HCT116 (cell line): ENCODE measurements around the gene ZACN. TPM values are rescaled to one million over a fixed set of nuclear protein-coding genes. Genes with fewer than 3 reads are reported as not detected.

Source experiments
- ATAC-seq: fragments of 200-7000 bp; cut with Tn5 transposase; 2 replicates; pipeline ENCODE4 v1.9.1; 2020; ENCODE audit warnings: mild to moderate bottlenecking, moderate library complexity
- BruUV-seq: library from RNA; stranded (reverse); fragments of 400-500 nt; replicated peaks from 2 replicates; lab custom pipeline; 2021; lab: Mats Ljungman, UMichigan
- CTCF ChIA-PET: fragments of 300-600 bp; sonication (Branson Sonifier 250); formaldehyde crosslinking; loops from one replicate; lab custom pipeline; 2021; ENCODE audit warnings: antibody characterized with exemption; lab: Charles Lee
- POLR2A ChIA-PET: fragments of 300-600, 350-600 bp; sonication (Branson Sonifier 250); formaldehyde crosslinking; loops from one replicate; lab custom pipeline; 2021; ENCODE audit warnings: antibody characterized with exemption; lab: Charles Lee
- RAD21 ChIA-PET, 2 experiments: fragments of 300-600 bp; sonication (Branson Sonifier 250); formaldehyde crosslinking; loops; one replicate each; lab custom pipeline; 2023; ENCODE audit warnings: low total read pairs in 2 of 2; ENCODE audit not compliant: uncharacterized antibody in 2 of 2, unreplicated experiment in 2 of 2, low non-redundant PET in 1 of 2; lab: Charles Lee
- DNase-seq: peaks from one replicate; pipeline ENCODE4 v3.0.0-alpha.2; 2010; ENCODE audit warnings: low read depth, low spot score
- H2AFZ ChIP-seq: fragments of 200-600 bp; shearing (Covaris generic), sonication (generic); 2 replicates; pipeline ENCODE4 v1.6.1; 2017; ENCODE audit warnings: low read depth, mixed run types, mixed read lengths, antibody characterized with exemption, low read length; ENCODE audit not compliant: poor library complexity, severe bottlenecking
- H3K27ac ChIP-seq: 2 replicates; pipeline ENCODE4 v1.5.1; 2012; ENCODE audit warnings: low read depth, low read length
- H3K27me3 ChIP-seq: fragments of 200-600 bp; sonication (generic); 2 replicates; pipeline ENCODE4 v1.6.1; 2016; ENCODE audit warnings: mixed run types, low read length, mixed read lengths; ENCODE audit not compliant: insufficient read depth
- H3K36me3 ChIP-seq, 2 experiments: fragments of 200-500 bp in 1 of 2; fragments of 200-600 bp in 1 of 2; sonication (Bioruptor generic) in 1 of 2; sonication (generic) in 1 of 2; 2 replicates each; pipeline versions ENCODE4 v1.5.1 to v1.6.1; 2014 to 2016; ENCODE audit warnings: low read length in 2 of 2, inconsistent platforms in 1 of 2, mixed read lengths in 1 of 2, mixed run types in 1 of 2; ENCODE audit not compliant: insufficient read depth in 2 of 2, control insufficient read depth in 1 of 2
- H3K4me1 ChIP-seq, 2 experiments: fragments of 200-600 bp in 1 of 2; sonication (generic) in 1 of 2; 2 replicates each; pipeline versions ENCODE4 v1.5.1 to v1.6.1; 2012 to 2017; ENCODE audit warnings: low read length in 2 of 2, inconsistent platforms in 1 of 2, mild to moderate bottlenecking in 1 of 2, mixed read lengths in 1 of 2, mixed run types in 1 of 2, moderate library complexity in 1 of 2; ENCODE audit not compliant: insufficient read depth in 2 of 2, control insufficient read depth in 1 of 2
- H3K4me2 ChIP-seq: fragments of 200-600 bp; sonication (generic); 2 replicates; pipeline ENCODE4 v1.6.1; 2017; ENCODE audit warnings: mixed run types, low read length, mixed read lengths
- H3K4me3 ChIP-seq, 2 experiments: fragments of 200-600 bp in 1 of 2; sonication (generic) in 1 of 2; replicated peaks in 1 of 2; 2 replicates each; pipeline ENCODE4 v1.5.1; 2011 to 2016; ENCODE audit warnings: low read length in 2 of 2, control low read depth in 1 of 2, low read depth in 1 of 2, mild to moderate bottlenecking in 1 of 2, mixed read lengths in 1 of 2, mixed run types in 1 of 2
- H3K79me2 ChIP-seq: fragments of 200-600 bp; sonication (generic); 2 replicates; pipeline ENCODE4 v1.6.1; 2017; ENCODE audit warnings: mild to moderate bottlenecking, mixed run types, low read length, moderate library complexity, mixed read lengths; ENCODE audit not compliant: insufficient read depth
- H3K9ac ChIP-seq: fragments of 200-600 bp; sonication (generic); 2 replicates; pipeline ENCODE4 v1.6.1; 2016; ENCODE audit warnings: low read length, mixed read lengths
- H3K9me2 ChIP-seq: fragments of 200-600 bp; sonication (generic), shearing (Covaris generic); 2 replicates; pipeline ENCODE4 v1.6.1; 2017; ENCODE audit warnings: mixed run types, mild to moderate bottlenecking, moderate library complexity; ENCODE audit not compliant: insufficient read depth
- H3K9me3 ChIP-seq, 2 experiments: fragments of 200-500 bp in 1 of 2; fragments of 200-600 bp in 1 of 2; sonication (Bioruptor generic) in 1 of 2; sonication (generic) in 1 of 2; 2 replicates each; pipeline ENCODE4 v1.6.1; 2014 to 2017; ENCODE audit warnings: low read length in 2 of 2, mixed read lengths in 2 of 2, inconsistent platforms in 1 of 2, low read depth in 1 of 2, mild to moderate bottlenecking in 1 of 2, mixed run types in 1 of 2, moderate library complexity in 1 of 2; ENCODE audit not compliant: control insufficient read depth in 1 of 2, insufficient read depth in 1 of 2
- H4K20me1 ChIP-seq: fragments of 200-600 bp; sonication (generic), shearing (Covaris generic); 2 replicates; pipeline ENCODE4 v1.6.1; 2017; ENCODE audit warnings: mixed run types, mild to moderate bottlenecking, moderate library complexity; ENCODE audit not compliant: insufficient read depth
- CEBPB ChIP-seq: IDR thresholded peaks from 2 replicates; pipeline ENCODE4 v1.6.1; 2012; ENCODE audit warnings: low read depth
- EZH2 ChIP-seq: fragments of 200-600 bp; sonication (generic); IDR thresholded peaks from 2 replicates; pipeline ENCODE4 v1.6.1; 2017; ENCODE audit warnings: antibody characterized with exemption, mixed run types
- FOSL1 ChIP-seq: IDR thresholded peaks from 2 replicates; pipeline ENCODE4 v1.6.1; 2012; ENCODE audit warnings: low read depth
- JUND ChIP-seq: IDR thresholded peaks from 2 replicates; pipeline ENCODE4 v1.6.1; 2012
- RAD21 ChIP-seq: IDR thresholded peaks from 2 replicates; pipeline ENCODE4 v1.6.1; 2012; ENCODE audit warnings: low read depth, mild to moderate bottlenecking
- SP1 ChIP-seq: IDR thresholded peaks from 2 replicates; pipeline ENCODE4 v1.6.1; 2012; ENCODE audit warnings: low read depth
- intact Hi-C: fragments of 100-400 bp; cut with micrococcal nuclease; formaldehyde crosslinking; loops from 2 replicates; pipeline ENCODE4 v1.10.0; 2022
- total RNA-seq: library from RNA; stranded (reverse); gene quantifications from one replicate; pipeline ENCODE4 v1.2.1, GENCODE V29; 2021; ENCODE audit not compliant: unreplicated experiment
- TF ChIP-seq, protein P1 (sequence below), 3 experiments: fragments of 200-600 bp in 1 of 3; sonication (generic) in 1 of 3; IDR thresholded peaks in 2 of 3; conservative IDR thresholded peaks in 1 of 3; 2 replicates each; pipeline ENCODE4 v1.5.1; 2012 to 2017; ENCODE audit warnings: low read depth in 2 of 3, low read length in 2 of 3, antibody characterized with exemption in 1 of 3, borderline replicate concordance in 1 of 3, control low read depth in 1 of 3, mild to moderate bottlenecking in 1 of 3, mixed read lengths in 1 of 3, mixed run types in 1 of 3, moderate library complexity in 1 of 3; ENCODE audit not compliant: insufficient read depth in 1 of 3
- TF ChIP-seq, protein P2 (sequence below): IDR thresholded peaks from 2 replicates; pipeline ENCODE4 v1.6.1; 2012

ZACN gene
- total RNA-seq, 1 experiment from 2014 or later = not detected

- Histone ChIP-seq H3K4me1 (peaks cover 36 to 37% of the 10 kb centered on the region in 2 experiments), H4K20me1 (no peaks in the 10 kb centered on the region), H3K9me2 (no peaks in the 10 kb centered on the region), H3K4me2 (no peak overlapping the region), H3K9me3 (no peaks in the 10 kb centered on the region), H2AFZ (no peak overlapping the region), H3K27ac (no peak overlapping the region), H3K79me2 (peaks cover 38% of the 10 kb centered on the region), H3K36me3 (peaks cover 58 to 70% of the 10 kb centered on the region in 2 experiments)
- ChIA-PET RAD21 (no interaction called here), POLR2A (no interaction called here), CTCF (no interaction called here)
- no peak for DNase-seq
- no peak for ATAC-seq
- intact Hi-C loops = no loop called here
- BruUV-seq = no TSS peak
- TF ChIP-seq, protein P1, sequence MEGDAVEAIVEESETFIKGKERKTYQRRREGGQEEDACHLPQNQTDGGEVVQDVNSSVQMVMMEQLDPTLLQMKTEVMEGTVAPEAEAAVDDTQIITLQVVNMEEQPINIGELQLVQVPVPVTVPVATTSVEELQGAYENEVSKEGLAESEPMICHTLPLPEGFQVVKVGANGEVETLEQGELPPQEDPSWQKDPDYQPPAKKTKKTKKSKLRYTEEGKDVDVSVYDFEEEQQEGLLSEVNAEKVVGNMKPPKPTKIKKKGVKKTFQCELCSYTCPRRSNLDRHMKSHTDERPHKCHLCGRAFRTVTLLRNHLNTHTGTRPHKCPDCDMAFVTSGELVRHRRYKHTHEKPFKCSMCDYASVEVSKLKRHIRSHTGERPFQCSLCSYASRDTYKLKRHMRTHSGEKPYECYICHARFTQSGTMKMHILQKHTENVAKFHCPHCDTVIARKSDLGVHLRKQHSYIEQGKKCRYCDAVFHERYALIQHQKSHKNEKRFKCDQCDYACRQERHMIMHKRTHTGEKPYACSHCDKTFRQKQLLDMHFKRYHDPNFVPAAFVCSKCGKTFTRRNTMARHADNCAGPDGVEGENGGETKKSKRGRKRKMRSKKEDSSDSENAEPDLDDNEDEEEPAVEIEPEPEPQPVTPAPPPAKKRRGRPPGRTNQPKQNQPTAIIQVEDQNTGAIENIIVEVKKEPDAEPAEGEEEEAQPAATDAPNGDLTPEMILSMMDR (IDR thresholded peaks at IDR 0.05 in 2 of 3, conservative IDR thresholded peaks at IDR 0.05 in 1 of 3; ENCODE audit: borderline replicate concordance in 1 of 3, insufficient read depth in 1 of 3, low read depth in 2 of 3, low read length in 2 of 3) = no peak
- no peak for TF ChIP-seq EZH2
- TF ChIP-seq, all 23 proteins: peak for 0
- Histone ChIP-seq H3K4me3 (no peak overlapping the region), H3K27me3 (no peaks in the 10 kb centered on the region), H3K9ac (no peak overlapping the region)
Measured at GRCh38 chr17:76049836-76050537, 29.0 kb upstream of the ZACN start.

GRCh38 chr17:76050538-76051467 lies 28.2 kb upstream of the ZACN start:
- DNase-seq = no peak
- Histone ChIP-seq H3K9me3 (no peaks in the 10 kb centered on the region), H3K4me1 (peaks cover 40% of the 10 kb centered on the region in 2 experiments), H3K79me2 (peaks cover 38% of the 10 kb centered on the region), H3K27me3 (no peaks in the 10 kb centered on the region), H3K27ac (no peak overlapping the region), H4K20me1 (no peaks in the 10 kb centered on the region), H3K9ac (peak overlapping the region; percentile 2; the same call in 1 of the 2 replicates), H2AFZ (no peak overlapping the region), H3K36me3 (peaks cover 52 to 62% of the 10 kb centered on the region in 2 experiments)
- ChIA-PET POLR2A (no interaction called here), RAD21 (no interaction called here), CTCF (no interaction called here)
- intact Hi-C loops = no loop called here
- no peak for ATAC-seq
- TF ChIP-seq SP1 (peak; percentile 50), JUND (peak; percentile 28; the same call in 1 of the 2 replicates), FOSL1 (0 out of 2 replicates have a peak, but pooled peaks have one; percentile 34), CEBPB (no peak), RAD21 (no peak; the same call in 1 of the 2 replicates)
- TF ChIP-seq, protein P2, sequence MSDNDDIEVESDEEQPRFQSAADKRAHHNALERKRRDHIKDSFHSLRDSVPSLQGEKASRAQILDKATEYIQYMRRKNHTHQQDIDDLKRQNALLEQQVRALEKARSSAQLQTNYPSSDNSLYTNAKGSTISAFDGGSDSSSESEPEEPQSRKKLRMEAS = peak; percentile 43; the same call in 1 of the 2 replicates
- TF ChIP-seq, all 23 proteins: peak for 4
- BruUV-seq = no TSS peak
- no peaks in the 10 kb centered on the region for H3K9me2 ChIP-seq
- peak overlapping the region; percentile 9; the same call in 1 of the 2 replicates for H3K4me2 ChIP-seq
- H3K4me3 ChIP-seq = no peak overlapping the region
